GM20431 (cell line): ENCODE measurements around the gene ORM1.

Source experiments
- in situ Hi-C: fragments of 300-500 bp; cut with MseI, MboI; formaldehyde crosslinking; loops from one replicate; pipeline ENCODE4 v1.15.0; 2020; ENCODE audit warnings: low sequenced_read_pairs; ENCODE audit not compliant: unreplicated experiment

Gene ORM1

DNA sequence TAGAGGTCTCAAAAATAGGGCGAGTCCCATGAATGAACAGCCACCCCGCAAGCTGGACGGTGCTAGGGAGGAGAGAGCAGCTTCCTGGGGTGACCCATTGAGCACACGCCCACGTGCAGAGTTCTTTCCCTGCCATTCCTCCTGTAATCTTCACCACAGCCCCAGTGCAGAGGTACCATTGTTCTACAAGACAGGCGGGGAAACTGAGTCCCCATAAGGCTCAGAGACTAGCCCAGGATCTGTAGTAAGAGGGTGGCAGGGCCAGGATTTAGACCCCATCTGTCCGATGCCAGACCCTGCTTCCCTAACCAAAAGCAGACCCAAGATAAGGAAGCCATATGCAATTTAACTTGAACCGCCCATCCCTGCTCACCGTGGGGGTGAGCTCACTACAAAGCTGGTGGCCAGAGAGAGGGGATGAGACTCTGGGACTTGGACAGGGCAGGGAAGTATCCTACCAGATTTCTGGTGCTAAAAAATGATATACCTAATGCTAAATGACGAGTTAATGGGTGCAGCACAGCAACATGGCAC is 36.7 kb upstream of the ORM1 start:
- in situ Hi-C loops, result loop anchor here (25.0 kb wide), 1 partner anchor 149 kb away; no protein-coding TSS in a partner anchor

DNA sequence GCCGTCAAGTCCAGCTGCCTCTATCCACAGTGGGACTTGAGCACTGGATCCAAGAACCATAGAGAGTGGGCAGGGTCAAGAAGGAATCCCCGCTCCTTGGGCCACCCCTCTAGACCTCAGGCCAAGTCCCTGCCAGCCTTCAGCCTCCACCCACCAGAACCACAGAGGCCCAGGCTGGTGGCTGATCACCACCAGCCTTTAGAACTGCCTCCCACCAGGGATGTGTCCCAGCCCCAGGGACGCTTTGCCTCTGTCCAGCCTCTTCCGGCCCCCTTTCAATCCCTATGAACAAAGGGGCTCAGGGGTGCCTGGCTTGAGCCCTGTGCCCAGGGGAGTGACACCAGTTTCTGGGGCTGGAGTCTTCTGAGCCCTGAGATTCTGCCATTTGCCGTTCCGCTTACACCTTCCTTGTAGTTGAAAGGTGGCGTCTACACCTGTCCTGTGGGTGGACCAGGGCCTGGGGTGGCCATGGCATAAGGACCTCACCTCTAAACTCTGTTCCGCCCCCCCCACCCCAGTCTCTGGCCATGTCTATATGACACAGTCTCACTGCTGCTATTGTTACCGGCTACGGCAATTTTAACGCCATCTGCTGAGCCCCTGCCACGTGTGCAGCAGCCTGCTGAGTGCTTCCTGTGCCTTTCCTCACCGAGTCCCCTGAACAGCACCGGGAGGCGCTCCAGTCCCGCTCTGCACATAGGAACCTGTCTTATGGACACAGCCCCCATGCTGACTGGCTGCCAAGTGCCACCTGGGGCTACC is 35.7 kb upstream of the ORM1 start:
- in situ Hi-C loops, result loop anchor here (25.0 kb wide), 1 partner anchor 150 kb away; no protein-coding TSS in a partner anchor

DNA sequence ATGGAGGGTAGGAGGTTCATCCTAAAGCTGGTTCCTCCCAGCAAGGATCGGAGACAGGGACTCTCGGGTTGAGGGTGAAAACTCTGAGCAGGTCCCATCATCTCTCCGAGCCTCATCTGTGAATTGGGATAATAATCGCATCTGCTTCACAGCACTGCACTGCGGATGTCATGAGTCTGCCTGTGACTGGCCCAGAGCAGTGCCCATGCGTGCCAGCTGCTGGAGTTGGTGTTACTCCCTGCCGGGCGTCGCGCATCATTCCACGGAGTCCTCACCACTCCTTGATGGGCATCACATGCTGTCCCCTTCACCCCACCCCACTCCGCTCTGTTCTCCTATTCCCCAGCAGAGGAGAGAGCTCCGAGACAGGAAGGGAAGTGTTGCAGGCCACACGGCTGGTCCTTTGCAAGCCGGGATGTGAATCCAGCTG is 35.1 kb upstream of the ORM1 start:
- in situ Hi-C loops, result loop anchor here (25.0 kb wide), 1 partner anchor 150 kb away; no protein-coding TSS in a partner anchor

DNA sequence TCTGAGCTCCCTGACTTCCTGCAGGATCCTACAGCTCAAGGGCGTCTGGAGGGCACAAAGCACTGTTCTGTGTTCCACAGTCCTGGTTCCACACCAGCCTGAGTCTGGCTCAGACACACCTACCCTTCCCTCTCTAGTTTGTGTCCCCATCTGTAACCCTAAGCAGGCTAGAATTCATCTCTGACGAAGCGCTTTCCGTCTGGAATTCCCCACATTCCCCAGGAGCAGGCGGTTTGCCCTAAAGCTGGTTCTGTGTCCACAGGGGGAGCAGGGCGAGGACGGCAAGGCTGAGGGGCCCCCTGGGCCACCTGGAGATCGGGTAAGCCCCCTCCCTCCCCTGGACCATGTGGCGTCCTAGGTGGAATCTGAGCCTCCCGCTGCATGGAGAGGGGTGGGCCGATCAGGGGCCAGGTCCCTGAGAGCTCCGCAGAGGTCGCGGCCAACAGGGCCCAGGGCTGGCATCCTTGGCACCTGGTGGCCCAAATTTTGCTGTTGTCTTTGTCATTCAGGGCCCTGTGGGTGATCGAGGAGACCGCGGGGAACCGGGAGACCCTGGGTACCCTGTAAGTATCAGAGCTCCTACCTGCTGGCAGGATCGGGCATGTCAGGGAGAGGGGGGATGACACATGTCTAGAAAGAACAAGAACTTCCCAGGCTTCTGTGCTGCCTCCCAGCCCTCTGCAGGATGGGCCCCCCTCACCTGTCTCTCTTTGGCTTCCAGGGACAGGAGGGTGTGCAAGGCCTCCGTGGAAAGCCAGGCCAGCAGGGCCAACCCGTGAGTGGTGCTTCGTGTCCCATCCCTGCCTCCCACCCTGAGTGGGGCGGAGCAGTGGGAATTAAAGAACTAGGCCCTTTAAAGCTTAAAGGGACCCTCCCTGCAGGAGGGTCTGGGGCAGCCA is 34.5 kb upstream of the ORM1 start:
- in situ Hi-C loops, result loop anchor here (25.0 kb wide), 1 partner anchor 151 kb away; no protein-coding TSS in a partner anchor

DNA sequence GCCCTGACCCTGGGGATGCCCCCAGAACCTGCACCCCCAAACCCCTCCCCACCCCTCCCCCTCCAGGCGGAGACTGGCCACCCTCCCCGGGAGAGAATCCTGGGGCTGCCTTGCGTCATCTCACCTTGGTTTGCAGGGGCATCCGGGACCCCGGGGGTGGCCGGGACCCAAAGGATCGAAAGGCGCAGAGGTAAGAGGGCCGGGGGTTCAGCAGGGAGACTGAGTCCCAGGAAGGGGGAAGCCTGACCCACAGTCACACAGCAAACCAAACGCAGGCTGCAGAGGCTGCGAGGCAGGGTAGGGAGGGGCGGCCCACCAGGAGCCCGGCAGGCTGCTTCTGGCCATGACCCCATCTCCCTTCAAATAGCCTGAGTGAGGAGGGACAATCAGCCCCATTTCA is 33.8 kb upstream of the ORM1 start:
- in situ Hi-C loops, result loop anchor here (25.0 kb wide), 1 partner anchor 152 kb away; no protein-coding TSS in a partner anchor

DNA sequence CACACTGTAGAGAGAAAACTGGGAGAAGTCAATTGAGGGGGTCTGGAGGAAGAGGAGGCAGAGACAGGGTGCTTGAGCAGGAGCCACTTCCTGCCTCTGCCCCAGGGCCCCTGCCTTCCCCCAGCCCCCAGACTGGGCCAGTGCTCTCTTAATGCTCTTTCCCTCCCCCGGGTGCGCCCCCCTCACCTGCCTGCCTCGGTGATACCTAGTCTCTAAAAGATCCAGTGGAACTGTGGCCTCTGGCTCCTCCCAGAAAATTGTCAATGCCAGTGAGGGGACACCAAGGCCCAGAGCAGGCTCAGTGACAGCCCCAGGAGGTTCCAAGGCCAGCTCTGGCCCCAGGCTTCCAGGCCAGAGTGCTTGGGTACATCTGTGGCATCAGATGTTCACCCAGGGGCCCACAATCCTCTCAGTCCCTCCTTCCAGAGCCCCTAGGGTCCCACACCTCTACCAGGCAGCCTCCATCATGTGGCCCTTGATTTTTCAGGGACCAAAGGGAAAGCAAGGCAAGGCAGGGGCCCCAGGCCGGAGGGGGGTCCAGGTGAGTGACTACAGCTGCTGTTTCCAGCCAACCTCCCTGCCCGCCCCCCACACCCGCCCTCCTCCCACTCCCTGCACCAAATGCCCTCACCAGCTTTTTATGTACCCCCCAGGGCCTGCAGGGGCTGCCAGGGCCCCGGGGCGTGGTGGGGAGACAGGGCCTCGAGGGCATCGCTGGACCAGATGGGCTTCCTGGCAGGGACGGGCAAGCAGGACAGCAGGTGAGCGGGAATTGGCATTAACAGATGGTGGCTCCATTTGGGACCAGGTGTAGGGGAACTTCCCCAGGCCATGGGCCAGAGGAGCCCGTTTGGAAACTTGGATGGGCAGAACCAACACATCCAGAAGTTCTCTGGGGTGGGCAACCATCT is 33.1 kb upstream of the ORM1 start:
- in situ Hi-C loops, result loop anchor here (25.0 kb wide), 1 partner anchor 153 kb away; no protein-coding TSS in a partner anchor

DNA sequence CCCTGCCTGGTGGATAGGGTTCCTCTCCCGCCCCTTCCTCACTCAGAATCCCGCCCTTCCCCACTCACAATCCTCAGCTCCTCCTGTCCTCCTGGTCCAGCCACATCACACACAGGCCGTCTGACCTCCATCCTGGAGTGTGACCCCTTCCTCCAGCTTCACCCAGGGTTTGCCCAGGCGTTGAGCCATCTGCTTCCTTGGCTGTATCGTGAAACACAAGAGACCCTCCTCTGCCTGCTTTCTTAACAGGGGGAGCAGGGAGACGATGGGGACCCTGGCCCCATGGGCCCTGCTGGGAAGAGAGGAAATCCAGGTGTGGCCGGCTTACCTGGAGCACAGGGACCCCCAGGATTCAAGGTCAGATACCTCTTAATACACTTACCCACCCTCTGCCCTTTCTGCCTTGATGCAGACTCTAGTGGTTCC is 32.3 kb upstream of the ORM1 start:
- in situ Hi-C loops, result loop anchor here (25.0 kb wide), 1 partner anchor 153 kb away; no protein-coding TSS in a partner anchor

DNA sequence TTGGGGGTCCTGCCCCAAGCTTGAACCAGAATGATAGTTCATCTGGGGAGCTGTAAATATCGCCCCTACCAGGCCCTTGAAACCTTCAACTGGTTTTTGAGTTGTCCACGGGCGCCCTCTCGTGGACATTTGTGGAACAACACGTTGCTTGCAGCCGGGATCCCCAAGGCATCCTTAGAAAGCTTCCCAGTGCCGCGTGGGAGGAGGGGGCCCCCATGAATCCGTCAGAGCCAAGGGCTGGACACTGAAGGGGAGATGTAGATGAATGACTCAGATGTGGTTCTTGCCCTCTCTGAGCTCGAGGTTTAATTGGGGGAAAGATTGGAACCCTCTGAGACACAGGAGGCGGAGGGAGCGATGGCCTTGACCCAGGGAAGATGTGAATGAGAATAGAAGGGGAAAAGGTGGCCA is 31.8 kb upstream of the ORM1 start:
- in situ Hi-C loops, result loop anchor here (25.0 kb wide), 1 partner anchor 154 kb away; no protein-coding TSS in a partner anchor

DNA sequence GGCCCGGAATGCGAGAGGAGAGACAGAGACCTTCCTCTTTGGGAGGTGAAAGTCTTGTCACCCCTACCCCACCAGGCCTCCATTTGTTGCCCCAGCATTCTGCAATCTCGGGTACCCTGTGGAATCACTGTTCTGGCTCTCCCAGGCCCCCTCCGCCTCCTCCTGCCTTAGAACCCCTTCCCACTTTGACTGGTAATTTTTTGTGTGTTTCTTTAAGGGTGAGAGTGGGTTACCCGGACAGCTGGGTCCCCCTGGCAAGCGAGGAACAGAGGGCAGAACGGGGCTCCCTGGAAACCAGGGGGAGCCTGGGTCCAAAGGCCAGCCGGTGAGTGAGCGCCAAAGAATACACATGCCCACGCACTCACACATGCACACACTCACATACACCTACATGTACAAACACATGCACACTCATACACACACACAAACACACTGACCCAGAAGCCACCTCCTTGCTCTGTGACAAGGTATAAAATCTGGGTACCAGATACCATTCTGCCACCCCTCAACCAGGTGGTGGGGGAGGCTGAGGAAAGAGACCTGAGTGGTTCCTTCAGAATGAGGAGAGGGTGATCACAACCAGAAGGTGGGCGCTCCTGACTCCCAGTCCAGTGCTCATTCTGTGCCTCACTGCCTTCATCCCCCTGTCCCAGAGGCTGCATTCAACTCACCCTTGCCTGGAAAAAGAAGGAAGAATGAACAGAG is 30.9 kb upstream of the ORM1 start:
- in situ Hi-C loops, result loop anchor here (25.0 kb wide), 1 partner anchor 155 kb away; no protein-coding TSS in a partner anchor

DNA sequence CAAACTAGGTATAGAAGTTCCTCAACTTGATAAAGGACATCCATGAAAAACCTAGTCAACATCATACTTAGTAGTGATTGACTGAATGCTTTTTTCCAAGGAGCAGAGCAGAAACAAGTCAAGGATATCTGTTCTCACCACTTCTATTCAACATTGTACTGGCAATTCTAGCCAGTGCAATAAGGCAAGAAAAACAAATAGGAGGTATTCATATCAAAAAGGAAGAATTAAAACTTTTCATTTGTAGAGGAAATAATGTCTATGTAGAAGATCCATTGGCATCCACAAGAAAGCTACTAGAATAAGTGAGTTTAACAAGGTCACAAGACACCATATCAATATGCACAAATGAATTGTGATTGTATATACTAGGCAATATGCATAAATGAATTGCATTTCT is 28.2 kb upstream of the ORM1 start:
- in situ Hi-C loops, result loop anchor here (25.0 kb wide), 1 partner anchor 157 kb away; no protein-coding TSS in a partner anchor

DNA sequence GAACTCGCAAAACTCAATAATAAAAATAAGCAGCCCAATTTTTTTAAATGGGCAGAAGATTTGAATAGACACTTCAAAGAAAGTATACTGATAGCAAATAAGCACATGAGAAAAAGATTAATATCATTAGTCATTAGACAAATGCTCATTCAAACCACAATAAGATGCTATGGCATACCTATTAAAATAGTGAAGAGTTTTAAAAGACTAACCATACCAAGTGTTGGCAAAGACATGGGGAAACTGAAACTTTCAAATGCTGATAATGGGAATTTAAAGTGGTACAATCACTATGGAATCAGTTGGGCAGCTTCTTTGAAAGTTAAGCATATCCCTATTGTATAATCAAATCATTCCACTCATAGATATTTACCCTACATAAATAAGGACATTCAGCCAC is 26.6 kb upstream of the ORM1 start:
- in situ Hi-C loops, result loop anchor here (25.0 kb wide), 1 partner anchor 159 kb away; no protein-coding TSS in a partner anchor

DNA sequence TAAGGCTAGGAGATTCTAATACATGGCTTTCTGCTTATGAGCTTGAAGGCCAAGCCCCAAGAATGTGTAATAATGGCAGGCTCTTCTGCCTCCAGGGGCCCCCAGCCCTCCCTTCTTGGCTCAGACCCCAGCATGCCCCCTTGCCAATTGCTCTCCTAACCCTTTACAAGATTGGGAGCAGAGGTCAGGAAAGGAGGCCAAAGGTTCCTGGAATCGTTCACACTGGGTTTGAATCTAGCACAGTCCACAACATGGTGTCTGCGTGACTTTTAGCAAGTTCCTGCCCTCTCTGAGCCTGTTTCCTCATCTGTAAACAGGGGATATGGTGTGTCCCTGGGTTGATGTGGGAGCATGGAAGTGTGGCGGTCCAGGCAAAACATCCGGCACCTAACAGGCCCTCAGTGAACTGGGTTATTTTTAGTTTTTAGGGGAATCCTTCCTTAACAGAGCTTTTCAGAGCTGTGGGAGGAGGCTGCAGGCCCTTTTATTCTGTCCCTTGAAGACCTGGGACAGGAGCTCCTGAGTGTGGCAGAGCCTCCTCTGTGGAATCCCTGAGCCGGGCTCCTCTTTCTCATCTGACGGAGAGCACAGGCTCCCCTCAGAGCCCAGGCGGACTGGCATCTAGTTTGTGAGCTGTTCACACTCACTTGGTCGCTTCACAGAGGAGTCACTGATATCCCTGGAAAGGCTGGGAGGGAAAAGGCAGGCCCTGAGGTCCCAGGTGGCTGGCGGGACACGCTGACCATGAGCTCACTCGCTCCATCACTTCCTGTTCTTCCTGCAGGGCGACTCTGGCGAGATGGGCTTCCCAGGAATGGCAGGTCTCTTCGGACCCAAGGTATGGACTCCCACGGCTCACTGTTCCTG is 23.4 kb upstream of the ORM1 start:
- in situ Hi-C loops, result loop anchor here (25.0 kb wide), 1 partner anchor 162 kb away; no protein-coding TSS in a partner anchor

DNA sequence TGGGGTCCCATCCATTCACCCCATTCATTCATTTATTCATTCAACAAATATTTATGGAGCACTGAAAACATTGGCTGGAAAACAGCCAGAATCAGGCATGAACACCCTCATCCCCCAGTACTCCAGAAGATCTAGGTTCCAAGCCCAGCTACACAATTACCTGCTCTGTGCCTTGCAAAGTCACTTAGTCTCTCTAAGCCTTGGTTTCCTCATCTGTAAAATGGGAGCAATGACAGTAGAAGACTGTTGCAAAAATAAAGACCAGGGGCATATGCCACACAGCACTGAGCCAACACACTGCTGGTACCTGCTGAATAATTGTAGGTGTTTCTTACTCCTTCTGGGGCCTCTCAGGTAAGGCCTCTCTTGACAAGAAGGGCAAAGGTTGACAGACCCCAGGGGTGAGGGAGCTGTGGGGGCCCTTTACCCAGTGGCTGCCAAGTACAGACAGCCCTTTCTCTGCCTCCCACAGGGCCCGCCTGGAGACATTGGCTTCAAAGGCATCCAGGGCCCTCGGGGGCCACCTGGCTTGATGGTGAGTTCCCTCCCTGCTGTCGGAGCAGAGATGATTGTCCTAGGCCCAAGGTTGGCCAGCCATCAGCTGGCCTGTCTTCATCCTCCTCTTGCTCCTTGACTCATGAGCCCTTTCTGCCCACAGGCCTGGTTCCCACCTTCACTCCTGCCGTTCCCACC is 22.6 kb upstream of the ORM1 start:
- in situ Hi-C loops, result no loop called here

DNA sequence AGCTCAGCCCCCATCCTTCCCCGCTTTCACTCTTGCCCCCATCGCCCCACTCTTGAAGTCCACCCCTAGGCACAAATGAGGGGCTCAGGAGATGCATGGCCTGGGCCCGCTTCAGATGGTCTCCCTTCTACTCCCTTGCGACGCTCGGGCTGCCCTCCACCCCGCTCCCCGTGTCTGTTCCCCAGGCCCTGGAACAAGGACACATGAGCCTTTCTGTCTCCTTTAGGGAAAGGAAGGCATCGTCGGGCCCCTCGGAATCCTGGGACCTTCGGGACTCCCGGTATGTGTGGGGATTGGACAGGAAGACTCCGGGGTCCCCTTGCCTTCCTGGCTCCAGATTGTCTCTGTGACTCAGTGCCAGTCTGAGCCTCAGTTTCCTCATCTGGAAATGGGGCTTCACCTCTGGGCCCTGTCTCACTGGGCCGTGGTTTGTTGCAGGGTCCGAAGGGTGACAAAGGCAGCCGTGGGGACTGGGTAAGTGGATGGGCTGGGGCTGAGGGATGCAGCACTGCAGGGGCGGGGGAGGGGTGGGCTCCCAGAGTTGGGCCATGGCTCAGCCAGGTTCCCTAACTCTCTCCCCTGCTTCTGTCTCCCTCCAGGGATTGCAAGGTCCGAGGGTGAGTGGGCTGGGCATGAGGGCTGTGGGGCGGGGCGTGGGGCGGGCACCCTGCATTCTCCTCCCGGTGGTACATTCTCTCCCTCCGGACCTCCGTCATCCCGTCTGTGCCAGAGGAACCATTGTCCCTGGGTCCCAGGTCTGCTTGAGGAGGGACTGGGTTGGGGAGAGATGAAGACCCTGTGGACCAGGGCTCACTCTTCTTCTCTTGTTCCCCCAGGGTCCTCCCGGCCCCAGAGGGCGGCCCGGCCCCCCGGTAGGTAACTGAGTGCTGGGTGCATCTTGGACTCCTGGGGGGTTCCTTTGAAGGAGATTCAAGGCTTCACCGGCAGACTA is 21.8 kb upstream of the ORM1 start:
- in situ Hi-C loops, result no loop called here

DNA sequence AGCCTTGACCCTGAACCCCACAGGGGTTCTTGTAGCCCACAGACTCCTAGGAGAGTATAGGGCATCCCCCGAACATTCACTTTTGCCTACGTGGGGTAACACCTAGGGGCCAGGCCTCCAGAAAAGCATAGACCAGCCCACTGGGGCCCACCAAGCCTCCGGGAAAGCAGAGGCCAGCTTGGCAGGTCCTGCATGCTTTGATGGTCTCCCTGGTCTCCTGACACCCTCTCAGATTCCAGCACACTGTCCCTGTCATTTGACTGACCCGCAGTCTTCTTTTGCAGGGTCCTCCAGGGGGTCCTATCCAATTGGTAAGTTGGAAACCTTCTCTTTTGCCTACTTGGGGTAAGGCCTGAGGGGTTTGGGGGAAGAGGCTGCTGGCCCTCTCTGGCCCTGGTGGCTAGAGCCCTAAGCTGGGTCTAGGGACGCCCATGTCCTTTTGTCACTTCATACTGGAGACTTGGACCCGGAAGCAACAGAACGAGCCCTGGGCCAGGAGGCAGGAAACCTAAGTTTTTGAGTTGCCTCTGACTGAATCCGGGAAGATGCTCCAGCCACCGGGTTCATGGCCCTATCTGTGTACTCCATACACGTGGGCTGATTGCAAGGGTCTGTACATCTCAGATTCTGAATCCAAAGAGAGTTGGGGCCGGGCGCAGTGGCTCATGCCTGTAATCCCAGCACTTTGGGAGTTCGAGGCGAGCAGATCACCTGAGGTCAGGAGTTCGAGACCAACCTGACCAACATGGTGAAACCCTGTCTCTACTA is 20.9 kb upstream of the ORM1 start:
- in situ Hi-C loops, result no loop called here
